DMS153 treated with DMSO at 0.1 percent for 48 hours (cell line): Measurements from ENCODE around the gene BCOR.

Experiments used
- DNase-seq: peaks from one replicate; lab custom pipeline; 2025; ENCODE audit not compliant: unreplicated experiment; lab: John Stamatoyannopoulos, UW

Gene BCOR

GRCh38 chrX:40116925-40117324, 19.2 kb upstream of the BCOR start:
- DNase-seq, result no peak

DNA sequence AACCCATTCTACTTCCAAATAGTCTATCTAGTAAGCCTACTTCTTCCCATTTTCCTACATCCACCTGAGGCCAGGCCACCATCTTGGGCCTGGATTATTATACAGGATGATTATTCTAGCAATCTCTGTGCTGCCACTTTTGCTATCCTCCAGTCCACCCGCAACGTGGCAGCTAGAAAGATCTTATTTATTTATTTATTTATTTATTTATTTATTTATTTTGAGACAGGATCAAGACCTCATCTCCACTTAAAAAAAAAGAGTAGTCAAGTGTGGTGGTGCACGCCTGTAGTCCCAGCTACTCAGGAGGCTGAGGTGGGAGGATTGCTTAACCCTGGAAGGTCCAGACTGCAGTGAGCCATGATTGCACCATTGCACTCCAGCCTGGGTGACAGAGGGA, 15.2 kb upstream of the BCOR start:
- DNase-seq, result no peak

GRCh38 chrX:40111868-40112267, 14.1 kb upstream of the BCOR start:
- no peak for DNase-seq

GRCh38 chrX:40109288-40110008, 11.7 kb upstream of the BCOR start:
- DNase-seq, result no peak

GRCh38 chrX:40108959-40109287, 11.2 kb upstream of the BCOR start:
- DNase-seq, result no peak

GRCh38 chrX:40108162-40108958, 10.6 kb upstream of the BCOR start:
- DNase-seq, result no peak

- no peak for DNase-seq
These were observed 9.8 kb upstream of the BCOR start for GRCh38 chrX:40107291-40108161.

DNA sequence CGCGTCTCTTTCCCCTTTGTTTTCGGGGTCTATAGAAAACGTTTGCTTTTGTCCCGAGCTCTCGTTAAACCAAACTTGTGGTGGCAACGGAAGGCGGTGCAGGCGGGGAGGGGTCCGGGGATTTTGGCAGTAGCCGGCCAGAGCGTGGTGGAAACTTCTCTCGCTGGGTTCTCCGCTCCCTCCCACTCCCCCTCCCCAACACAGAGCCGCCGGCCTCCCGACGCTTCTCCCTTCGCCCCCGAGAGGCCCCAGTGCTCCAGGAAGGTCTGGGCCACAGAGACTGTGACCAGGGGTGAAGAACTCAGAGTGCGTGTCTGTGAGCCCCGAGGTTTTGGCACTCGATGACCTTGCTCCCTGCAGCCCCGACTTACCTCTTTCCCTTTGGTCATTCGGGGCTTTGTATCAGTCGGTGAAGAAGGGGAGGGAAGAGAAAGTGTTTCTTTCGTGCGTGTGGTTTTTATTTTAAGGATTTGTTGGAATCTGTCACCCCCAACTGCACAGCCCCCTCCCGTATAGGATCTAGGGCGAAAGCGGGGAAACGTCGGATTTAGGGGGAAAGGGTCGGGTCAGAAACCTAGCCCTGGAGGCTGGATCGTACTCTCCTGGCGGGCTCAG, 9.0 kb upstream of the BCOR start:
- no peak for DNase-seq

- no peak for DNase-seq
These were observed 8.3 kb upstream of the BCOR start for GRCh38 chrX:40105835-40106675.

DNA sequence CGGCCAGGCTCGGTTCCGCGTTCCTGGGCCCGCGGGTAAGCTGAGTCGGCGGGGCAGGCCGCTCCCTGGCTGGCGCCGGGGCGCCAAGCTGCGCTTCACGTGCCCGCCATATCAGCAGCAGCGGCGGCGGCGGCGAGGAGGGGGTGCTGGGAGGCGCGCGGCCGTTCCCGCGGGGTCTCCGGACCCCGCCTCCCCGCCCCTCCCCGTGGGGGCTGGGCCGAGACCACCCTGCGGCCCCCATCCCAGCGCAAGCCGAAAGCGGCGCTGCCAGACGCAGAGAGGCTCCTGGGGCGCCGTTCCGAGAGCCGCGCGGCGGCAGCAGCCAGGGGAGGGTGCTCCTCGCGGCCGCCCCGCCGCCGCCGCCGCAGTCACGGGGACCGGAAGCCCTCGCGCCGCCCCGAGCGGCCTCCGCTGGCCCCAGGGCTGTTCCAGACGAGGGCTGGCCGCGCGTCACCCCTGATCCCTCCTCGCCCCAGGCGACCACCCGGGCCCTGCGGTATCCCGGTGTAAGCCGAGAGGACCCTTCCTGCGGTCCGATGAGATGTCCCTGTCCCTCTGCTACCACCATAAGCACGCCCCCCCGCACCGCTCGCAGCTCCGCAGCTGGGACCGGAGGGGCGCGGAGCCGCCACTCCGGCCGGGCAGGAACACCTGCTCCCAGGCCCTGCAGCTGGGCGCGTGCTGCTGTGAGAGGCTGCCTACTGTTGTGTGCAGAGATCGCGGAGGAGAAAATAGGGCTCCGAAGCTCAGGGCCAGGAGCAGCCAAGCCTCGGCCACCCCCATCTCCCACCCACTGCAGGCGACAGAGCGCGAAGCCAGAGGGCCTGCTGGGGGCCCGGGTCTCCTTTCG, 7.5 kb upstream of the BCOR start:
- no peak for DNase-seq

- DNase-seq, result no peak
These were observed 6.8 kb upstream of the BCOR start for GRCh38 chrX:40104630-40104984.

DNA sequence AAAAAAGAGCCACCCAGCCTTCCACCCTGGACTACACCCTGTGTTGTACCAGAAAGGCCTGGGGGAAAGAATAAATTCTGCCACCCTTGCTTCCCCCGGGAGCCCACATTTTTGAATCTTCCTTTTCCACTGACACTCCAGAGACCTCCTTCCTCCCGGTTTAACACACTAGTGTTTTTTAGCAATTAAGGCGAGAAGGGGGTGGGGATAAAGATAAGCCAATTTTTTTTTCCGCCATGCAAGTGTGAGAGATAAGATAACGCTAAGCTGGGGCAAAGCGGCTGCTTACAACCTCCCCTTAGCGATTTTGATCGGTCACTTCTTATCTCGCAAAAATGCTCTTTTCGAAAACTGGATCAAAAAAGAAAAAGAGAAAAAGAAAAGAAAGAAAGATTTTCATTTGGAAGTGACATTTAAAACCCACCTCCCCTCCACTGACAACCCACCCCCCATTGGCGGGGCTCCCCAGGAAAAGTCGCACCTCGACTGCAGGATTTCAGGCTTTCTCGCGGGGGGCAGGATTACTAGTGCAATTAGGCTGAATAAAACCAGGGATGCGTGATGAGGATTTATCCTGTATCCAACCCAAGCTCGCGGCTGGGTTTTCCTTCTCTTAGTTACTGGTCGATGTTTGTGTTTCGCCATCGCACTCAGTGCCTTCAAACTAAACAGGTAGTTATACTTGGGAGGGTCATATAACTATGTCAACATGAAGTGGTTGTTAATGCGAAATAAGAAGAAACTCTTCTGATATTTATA, 6.0 kb upstream of the BCOR start:
- no peak for DNase-seq

GRCh38 chrX:40102393-40103381, 4.9 kb upstream of the BCOR start:
- no peak for DNase-seq

DNA sequence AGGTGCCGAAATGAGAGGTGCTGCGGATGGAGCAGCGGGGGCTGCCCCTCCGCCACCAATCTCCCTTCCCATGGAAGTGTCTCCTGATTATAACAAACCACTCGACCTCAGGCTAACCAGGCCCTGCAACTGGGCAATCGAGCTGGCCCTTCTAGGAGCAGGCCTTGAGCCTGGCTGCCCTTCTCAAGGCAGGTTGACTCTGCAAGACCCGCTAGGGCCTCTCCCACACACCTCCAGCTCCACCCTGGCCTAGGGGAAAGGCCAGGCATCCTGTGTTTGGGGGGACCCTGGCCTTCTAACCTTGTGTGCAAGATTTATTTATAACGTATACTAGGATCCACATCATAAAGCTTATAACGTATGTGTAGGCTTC, 3.7 kb upstream of the BCOR start:
- DNase-seq, result no peak

GRCh38 chrX:40100537-40101429, 3.0 kb upstream of the BCOR start:
- no peak for DNase-seq

DNA sequence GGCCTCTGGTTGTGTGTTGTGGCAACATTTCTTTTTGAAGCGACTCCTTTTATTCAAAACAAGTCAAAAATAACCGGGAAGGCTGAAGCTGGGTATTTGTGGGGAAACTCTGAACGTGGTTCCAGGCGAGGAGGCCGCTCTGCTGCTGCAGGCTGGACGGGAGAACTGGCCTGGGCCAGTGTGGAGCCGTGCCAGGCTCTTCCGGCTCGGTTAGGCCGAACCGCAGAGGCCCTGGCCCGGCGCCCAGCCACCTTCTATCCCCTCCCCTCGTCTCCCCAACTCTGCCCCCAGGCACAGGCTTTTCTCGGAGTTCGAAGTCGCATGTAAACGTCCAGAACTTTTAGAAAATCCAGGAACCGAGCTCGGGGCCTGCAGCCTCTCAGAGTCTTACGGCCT, 2.4 kb upstream of the BCOR start:
- no peak for DNase-seq
